GM12878 (cell line): Measurements from ENCODE around the gene UGGT1. TPM values are rescaled to one million over a fixed set of nuclear protein-coding genes. Genes with fewer than 3 reads are reported as not detected.

Experiments used
- PBX3 ChIP-seq: IDR thresholded peaks from 2 replicates; pipeline ENCODE4 v1.6.1; 2011; ENCODE audit warnings: mild to moderate bottlenecking, low read depth, low read length, moderate library complexity; ENCODE audit not compliant: insufficient replicate concordance
- SPI1 ChIP-seq: IDR thresholded peaks from 2 replicates; pipeline ENCODE4 v1.6.1; 2011; ENCODE audit warnings: low read depth, mild to moderate bottlenecking, low read length, moderate library complexity, borderline replicate concordance; ENCODE audit not compliant: insufficient read depth
- SREBF2 ChIP-seq: IDR thresholded peaks from 2 replicates; pipeline ENCODE4 v1.6.1; 2012; ENCODE audit warnings: mild to moderate bottlenecking, low read length
- TCF3 ChIP-seq: IDR thresholded peaks from 2 replicates; pipeline ENCODE4 v1.6.1; 2012; ENCODE audit warnings: low read depth, mild to moderate bottlenecking, low read length, borderline replicate concordance; ENCODE audit not compliant: insufficient read depth
- ZBED1 ChIP-seq: IDR thresholded peaks from 2 replicates; pipeline ENCODE4 v1.6.1; 2016; ENCODE audit warnings: borderline replicate concordance
- ZBTB33 ChIP-seq: fragments of 450-650 bp; IDR thresholded peaks from 2 replicates; pipeline ENCODE4 v1.6.1; 2017; ENCODE audit warnings: mild to moderate bottlenecking
- ZBTB40 ChIP-seq: fragments of 450-650 bp; IDR thresholded peaks from 2 replicates; pipeline ENCODE4 v1.6.1; 2016; ENCODE audit warnings: mild to moderate bottlenecking, moderate library complexity, borderline replicate concordance
- ZNF592 ChIP-seq: fragments of 450-650 bp; IDR thresholded peaks from 2 replicates; pipeline ENCODE4 v1.6.1; 2017; ENCODE audit warnings: mild to moderate bottlenecking, moderate library complexity
- polyA plus RNA-seq, 11 experiments: library from polyadenylated mRNA; depleted of rRNA in 4 of 11; unstranded in 6 of 11; stranded (reverse) in 5 of 11; fragments of >200 nt; fragmentation: Nextera tagmentation in 4 of 11; fragmentation: Illumina TruSeq in 1 of 11; extraction: Ambion mirVana in 4 of 11; extraction: Trizol in 1 of 11; gene quantifications; 1 replicate in 1 of 11; 2 replicates in 10 of 11; pipeline versions ENCODE4 v1.2.1 to v1.2.3, GENCODE V29; 2011 to 2016; ENCODE audit warnings: inconsistent platforms in 2 of 11, missing spikeins in 2 of 11, low read depth in 1 of 11
- total RNA-seq, 4 experiments: library from RNA; depleted of rRNA in 3 of 4; stranded (reverse); fragments of >200 nt in 3 of 4; fragmentation: Illumina TruSeq in 1 of 4; extraction: Trizol in 1 of 4; gene quantifications; 2 replicates each; pipeline versions ENCODE4 v1.2.1 to v1.2.3, GENCODE V29; 2013 to 2021

Gene UGGT1
- total and polyA plus RNA-seq, 10 of the 15 experiments (the other 5 are each of a cell fraction or from before 2014, with no cell fraction given): 4.1 to 49.8 (median 28.5) TPM

GRCh38 chr2:128202791-128203190 lies 111.8 kb downstream of the UGGT1 start (continued):
- TF ChIP-seq ZNF592 (no peak), SPI1 (no peak), ZBTB33 (no peak), ZBTB40 (no peak), PBX3 (no peak), ZBED1 (no peak), SREBF2 (no peak), TCF3 (no peak)
